ENCODE measurements around the gene PDE1C. TPM values are rescaled to one million over a fixed set of nuclear protein-coding genes. Genes with fewer than 3 reads are reported as not detected.
"Not testable (repeated sequence)": the region's sequence is repeated elsewhere in the genome, so short reads cannot be mapped to it uniquely, and the experiment has no call there.

PDE1C gene
- total RNA-seq, 5 donors from 2014 or later (not counting 1 experiment from before 2014, with no cell fraction given): not detected

GRCh38 chr7:31835471-31835870 is 234.7 kb downstream of the PDE1C start:
- Histone ChIP-seq H3K27ac (ENCODE audit: low read length) (no peak overlapping the region), H3K27me3 (replicated peaks in 1 of 2; ENCODE audit: control insufficient read depth in 2 of 2, extremely low read depth in 1 of 2, insufficient read depth in 2 of 2, low read length in 1 of 2) (no peaks in the 10 kb centered on the region), H3K4me1 (ENCODE audit: control insufficient read depth in 1 of 2, extremely low read depth in 1 of 2, insufficient read depth in 2 of 2, low read length in 2 of 2) (no peaks in the 10 kb centered on the region), H3K9me3 (no peaks in the 10 kb centered on the region), H3K36me3 (ENCODE audit: control insufficient read depth in 2 of 2, extremely low read depth in 1 of 2, insufficient read depth in 1 of 2, low read length in 1 of 2) (no peaks in the 10 kb centered on the region), H3K4me3 (ENCODE audit: control insufficient read depth in 1 of 2, extremely low read depth in 1 of 2, low read length in 1 of 2) (no peak overlapping the region)
- ATAC-seq (replicated peaks in 1 of 4): no peak
- POLR2A ChIA-PET: no interaction called here
- no peaks in the 10 kb centered on the region for H3K36me3 Mint-ChIP-seq
- no peak overlapping the region for H3K4me3 Mint-ChIP-seq
- H3K27me3 Mint-ChIP-seq: no peaks in the 10 kb centered on the region
- WGBS (ENCODE audit: insufficient coverage): no CpG with 5 or more reads among the region's 4 CpGs
- peaks cover 5 to 15% (median 7%) of the 10 kb centered on the region in 3 donors for H3K9me3 Mint-ChIP-seq
- no peaks in the 10 kb centered on the region for H3K4me1 Mint-ChIP-seq
- H3K27ac Mint-ChIP-seq: no peak overlapping the region
- no peak for DNase-seq
- CTCF ChIA-PET: no interaction called here

GRCh38 chr7:31833625-31834024 is 236.6 kb downstream of the PDE1C start:
- H3K27ac Mint-ChIP-seq; H3K27ac ChIP-seq (ENCODE audit: low read length); ATAC-seq (replicated peaks in 1 of 4); H3K27me3 ChIP-seq (replicated peaks in 1 of 2; ENCODE audit: control insufficient read depth in 2 of 2, extremely low read depth in 1 of 2, insufficient read depth in 2 of 2, low read length in 1 of 2); H3K4me3 Mint-ChIP-seq; H3K4me1 ChIP-seq (ENCODE audit: control insufficient read depth in 1 of 2, extremely low read depth in 1 of 2, insufficient read depth in 2 of 2, low read length in 2 of 2); CTCF ChIA-PET; H3K4me1 Mint-ChIP-seq; H3K36me3 Mint-ChIP-seq; H3K9me3 ChIP-seq; H3K4me3 ChIP-seq (ENCODE audit: control insufficient read depth in 1 of 2, extremely low read depth in 1 of 2, low read length in 1 of 2); H3K27me3 Mint-ChIP-seq; POLR2A ChIA-PET; H3K36me3 ChIP-seq (ENCODE audit: control insufficient read depth in 2 of 2, extremely low read depth in 1 of 2, insufficient read depth in 1 of 2, low read length in 1 of 2); DNase-seq: not testable (repeated sequence)
- H3K9me3 Mint-ChIP-seq: peaks cover 5 to 18% (median 11%) of the 10 kb centered on the region in 3 donors
- WGBS (ENCODE audit: insufficient coverage): 63% methylated on average over 3 of the region's 3 CpGs

GRCh38 chr7:31828520-31828919 is 241.7 kb downstream of the PDE1C start:
- CTCF ChIA-PET: no interaction called here
- POLR2A ChIA-PET: interaction anchor here in 1 of 2 donors (0.7 to 1.4 kb wide), 2 partner anchors 9 to 49 kb away, joined by 3 to 4 read pairs; no protein-coding TSS in a partner anchor
- ATAC-seq (replicated peaks in 1 of 4) (no peak), DNase-seq (no peak)
- H3K4me1 ChIP-seq (ENCODE audit: control insufficient read depth in 1 of 2, extremely low read depth in 1 of 2, insufficient read depth in 2 of 2, low read length in 2 of 2): no peaks in the 10 kb centered on the region
- no peak overlapping the region for H3K27ac Mint-ChIP-seq
- no peak overlapping the region for H3K27ac ChIP-seq (ENCODE audit: low read length)
- H3K27me3 ChIP-seq (replicated peaks in 1 of 2; ENCODE audit: control insufficient read depth in 2 of 2, extremely low read depth in 1 of 2, insufficient read depth in 2 of 2, low read length in 1 of 2): no peaks in the 10 kb centered on the region
- no peaks in the 10 kb centered on the region for H3K36me3 ChIP-seq (ENCODE audit: control insufficient read depth in 2 of 2, extremely low read depth in 1 of 2, insufficient read depth in 1 of 2, low read length in 1 of 2)
- H3K27me3 Mint-ChIP-seq: no peaks in the 10 kb centered on the region
- no peaks in the 10 kb centered on the region for H3K4me1 Mint-ChIP-seq
- H3K36me3 Mint-ChIP-seq: no peaks in the 10 kb centered on the region
- H3K9me3 ChIP-seq: no peaks in the 10 kb centered on the region
- no peak overlapping the region for H3K4me3 Mint-ChIP-seq
- peaks cover 14 to 20% (median 19%) of the 10 kb centered on the region in 3 donors for H3K9me3 Mint-ChIP-seq
- H3K4me3 ChIP-seq (ENCODE audit: control insufficient read depth in 1 of 2, extremely low read depth in 1 of 2, low read length in 1 of 2): no peak overlapping the region

GRCh38 chr7:31825576-31825975 is 244.6 kb downstream of the PDE1C start:
- Histone ChIP-seq H3K4me1 (ENCODE audit: control insufficient read depth in 1 of 2, extremely low read depth in 1 of 2, insufficient read depth in 2 of 2, low read length in 2 of 2) (no peaks in the 10 kb centered on the region), H3K4me3 (ENCODE audit: control insufficient read depth in 1 of 2, extremely low read depth in 1 of 2, low read length in 1 of 2) (no peak overlapping the region), H3K27ac (ENCODE audit: low read length) (no peak overlapping the region), H3K9me3 (no peaks in the 10 kb centered on the region), H3K36me3 (ENCODE audit: control insufficient read depth in 2 of 2, extremely low read depth in 1 of 2, insufficient read depth in 1 of 2, low read length in 1 of 2) (no peaks in the 10 kb centered on the region), H3K27me3 (replicated peaks in 1 of 2; ENCODE audit: control insufficient read depth in 2 of 2, extremely low read depth in 1 of 2, insufficient read depth in 2 of 2, low read length in 1 of 2) (no peaks in the 10 kb centered on the region)
- no peak overlapping the region for H3K4me3 Mint-ChIP-seq
- ChIA-PET POLR2A (no interaction called here), CTCF (no interaction called here)
- H3K27me3 Mint-ChIP-seq: no peaks in the 10 kb centered on the region
- no peaks in the 10 kb centered on the region for H3K36me3 Mint-ChIP-seq
- ATAC-seq (replicated peaks in 1 of 4): no peak
- DNase-seq: no peak
- peaks cover 15 to 29% (median 20%) of the 10 kb centered on the region in 3 donors for H3K9me3 Mint-ChIP-seq
- H3K4me1 Mint-ChIP-seq: no peaks in the 10 kb centered on the region
- no peak overlapping the region for H3K27ac Mint-ChIP-seq

GRCh38 chr7:31819031-31819430 is 251.2 kb downstream of the PDE1C start:
- Mint-ChIP-seq H3K27me3 (no peaks in the 10 kb centered on the region), H3K27ac (no peak overlapping the region), H3K4me3 (no peak overlapping the region), H3K9me3 (peaks cover 5 to 15% (median 12%) of the 10 kb centered on the region in 3 donors), H3K4me1 (no peaks in the 10 kb centered on the region), H3K36me3 (no peaks in the 10 kb centered on the region)
- Histone ChIP-seq H3K4me3 (ENCODE audit: control insufficient read depth in 1 of 2, extremely low read depth in 1 of 2, low read length in 1 of 2) (no peak overlapping the region), H3K27ac (ENCODE audit: low read length) (no peak overlapping the region), H3K36me3 (ENCODE audit: control insufficient read depth in 2 of 2, extremely low read depth in 1 of 2, insufficient read depth in 1 of 2, low read length in 1 of 2) (no peaks in the 10 kb centered on the region), H3K9me3 (no peaks in the 10 kb centered on the region), H3K27me3 (replicated peaks in 1 of 2; ENCODE audit: control insufficient read depth in 2 of 2, extremely low read depth in 1 of 2, insufficient read depth in 2 of 2, low read length in 1 of 2) (no peaks in the 10 kb centered on the region), H3K4me1 (ENCODE audit: control insufficient read depth in 1 of 2, extremely low read depth in 1 of 2, insufficient read depth in 2 of 2, low read length in 2 of 2) (no peaks in the 10 kb centered on the region)
- ChIA-PET CTCF (no interaction called here), POLR2A (interaction anchor here in 1 of 2 donors (0.7 kb wide), 1 partner anchor 10 kb away, joined by 4 read pairs; no protein-coding TSS in a partner anchor)
- DNase-seq (no peak), ATAC-seq (replicated peaks in 1 of 4) (no peak)
- 73% methylated on average over 3 of the region's 5 CpGs for WGBS (ENCODE audit: insufficient coverage)

GRCh38 chr7:31816810-31817209 is 253.4 kb downstream of the PDE1C start:
- H3K4me3 Mint-ChIP-seq: no peak overlapping the region
- no peak for DNase-seq
- WGBS (ENCODE audit: insufficient coverage): no CpG with 5 or more reads among the region's 5 CpGs
- Histone ChIP-seq H3K36me3 (ENCODE audit: control insufficient read depth in 2 of 2, extremely low read depth in 1 of 2, insufficient read depth in 1 of 2, low read length in 1 of 2) (no peaks in the 10 kb centered on the region), H3K27me3 (replicated peaks in 1 of 2; ENCODE audit: control insufficient read depth in 2 of 2, extremely low read depth in 1 of 2, insufficient read depth in 2 of 2, low read length in 1 of 2) (no peaks in the 10 kb centered on the region), H3K4me3 (ENCODE audit: control insufficient read depth in 1 of 2, extremely low read depth in 1 of 2, low read length in 1 of 2) (no peak overlapping the region), H3K27ac (ENCODE audit: low read length) (no peak overlapping the region), H3K4me1 (ENCODE audit: control insufficient read depth in 1 of 2, extremely low read depth in 1 of 2, insufficient read depth in 2 of 2, low read length in 2 of 2) (no peaks in the 10 kb centered on the region), H3K9me3 (no peaks in the 10 kb centered on the region)
- peaks cover 3 to 11% (median 6%) of the 10 kb centered on the region in 3 donors for H3K9me3 Mint-ChIP-seq
- no peaks in the 10 kb centered on the region for H3K36me3 Mint-ChIP-seq
- H3K27me3 Mint-ChIP-seq: no peaks in the 10 kb centered on the region
- no peak for ATAC-seq (replicated peaks in 1 of 4)
- no peak overlapping the region for H3K27ac Mint-ChIP-seq
- CTCF ChIA-PET: no interaction called here
- POLR2A ChIA-PET: no interaction called here
- no peaks in the 10 kb centered on the region for H3K4me1 Mint-ChIP-seq

- H3K27me3 Mint-ChIP-seq: no peaks in the 10 kb centered on the region
- no peak overlapping the region for H3K4me3 ChIP-seq (ENCODE audit: control insufficient read depth in 1 of 2, extremely low read depth in 1 of 2, low read length in 1 of 2)
- WGBS (ENCODE audit: insufficient coverage): 87% methylated on average over 9 of the region's 9 CpGs
- no peaks in the 10 kb centered on the region for H3K27me3 ChIP-seq (replicated peaks in 1 of 2; ENCODE audit: control insufficient read depth in 2 of 2, extremely low read depth in 1 of 2, insufficient read depth in 2 of 2, low read length in 1 of 2)
- ChIA-PET CTCF (no interaction called here), POLR2A (no interaction called here)
- no peaks in the 10 kb centered on the region for H3K36me3 ChIP-seq (ENCODE audit: control insufficient read depth in 2 of 2, extremely low read depth in 1 of 2, insufficient read depth in 1 of 2, low read length in 1 of 2)
- peaks cover 0 to 6% (median under 1%) of the 10 kb centered on the region in 3 donors for H3K9me3 Mint-ChIP-seq
- no peak overlapping the region for H3K4me3 Mint-ChIP-seq
- no peak for DNase-seq
- H3K4me1 Mint-ChIP-seq: no peaks in the 10 kb centered on the region
- no peaks in the 10 kb centered on the region for H3K4me1 ChIP-seq (ENCODE audit: control insufficient read depth in 1 of 2, extremely low read depth in 1 of 2, insufficient read depth in 2 of 2, low read length in 2 of 2)
- H3K27ac Mint-ChIP-seq: no peak overlapping the region
- ATAC-seq (replicated peaks in 1 of 4): no peak
- no peak overlapping the region for H3K27ac ChIP-seq (ENCODE audit: low read length)
- no peaks in the 10 kb centered on the region for H3K36me3 Mint-ChIP-seq
- no peaks in the 10 kb centered on the region for H3K9me3 ChIP-seq
Observed at GRCh38 chr7:31815796-31816195, 254.4 kb downstream of the PDE1C start.
